ENCODE results near the gene INAVA.
"Not testable (repeated sequence)": the region's sequence is repeated elsewhere in the genome, so short reads cannot be mapped to it uniquely, and the experiment has no call there.

The INAVA gene

DNA sequence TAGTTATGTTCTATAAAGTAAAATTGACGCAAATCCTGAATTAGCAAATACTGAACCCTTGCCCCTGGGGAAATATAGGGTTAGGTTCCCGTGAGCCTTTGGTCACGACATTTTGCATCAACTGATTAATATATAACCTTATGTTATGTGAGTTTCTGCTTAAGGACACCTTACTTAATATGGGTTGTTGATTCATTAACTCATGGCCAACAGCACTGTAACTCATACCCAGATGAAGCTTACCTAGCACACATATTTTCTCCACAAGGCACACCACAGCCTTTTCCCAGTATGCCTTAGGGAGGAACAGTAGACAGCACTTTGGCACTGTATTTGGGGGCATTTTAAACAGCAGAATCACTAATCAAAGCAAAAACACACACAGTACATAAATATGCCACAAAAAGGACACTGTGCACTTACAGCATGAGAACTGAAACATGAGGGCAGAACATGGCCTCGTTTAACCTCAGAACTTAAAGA, 15.1 kb downstream of the INAVA start:
- Histone ChIP-seq H3K27me3 (ENCODE audit: insufficient read depth, low read depth) (no peaks in the 10 kb centered on the region), H4K20me1 (ENCODE audit: insufficient read depth) (no peaks in the 10 kb centered on the region), H3K4me2 (no peak overlapping the region), H3K79me2 (ENCODE audit: insufficient read depth, low read depth) (no peaks in the 10 kb centered on the region), H3K27ac (no peak overlapping the region), H3K4me1 (ENCODE audit: low read depth, poor library complexity, severe bottlenecking) (peaks cover 32% of the 10 kb centered on the region), H3K4me3 (IDR thresholded peaks at IDR 0.05; ENCODE audit: insufficient read depth, low read depth, low read length) (no peak overlapping the region), H3K36me3 (ENCODE audit: insufficient read depth) (no peaks in the 10 kb centered on the region), H3K9ac (no peak overlapping the region), H2AFZ (ENCODE audit: low read depth) (no peak overlapping the region)
- no peak for TF ChIP-seq CTCF (conservative IDR thresholded peaks at IDR 0.05; ENCODE audit: low read depth, low read length)

DNA sequence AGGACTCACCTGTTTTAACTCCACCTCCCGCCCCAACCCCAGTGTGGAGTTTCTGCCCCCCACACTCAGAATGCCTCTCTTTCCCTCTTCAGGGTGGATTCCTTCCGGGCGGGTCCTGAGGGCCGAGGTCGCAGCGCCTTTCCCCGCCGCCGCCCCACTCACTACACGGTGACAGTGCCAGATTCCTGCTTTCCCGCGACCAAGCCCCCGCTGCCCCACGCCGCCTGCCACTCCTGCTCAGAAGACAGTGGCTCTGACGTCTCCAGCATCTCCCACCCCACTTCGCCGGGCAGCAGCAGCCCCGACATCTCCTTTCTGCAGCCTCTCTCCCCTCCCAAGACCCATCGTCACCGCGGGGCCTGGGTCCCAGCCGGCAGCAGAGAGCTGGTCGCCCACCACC, 16.7 kb downstream of the INAVA start:
- Histone ChIP-seq H3K9ac (no peak overlapping the region), H3K4me1 (ENCODE audit: low read depth, poor library complexity, severe bottlenecking) (peaks cover 16% of the 10 kb centered on the region), H3K27me3 (ENCODE audit: insufficient read depth, low read depth) (no peaks in the 10 kb centered on the region), H3K4me3 (IDR thresholded peaks at IDR 0.05; ENCODE audit: insufficient read depth, low read depth, low read length) (no peak overlapping the region), H4K20me1 (ENCODE audit: insufficient read depth) (no peaks in the 10 kb centered on the region), H3K79me2 (ENCODE audit: insufficient read depth, low read depth) (no peaks in the 10 kb centered on the region), H3K27ac (no peak overlapping the region), H3K36me3 (ENCODE audit: insufficient read depth) (no peaks in the 10 kb centered on the region), H2AFZ (ENCODE audit: low read depth) (no peak overlapping the region), H3K4me2 (no peak overlapping the region)
- no peak for TF ChIP-seq CTCF (conservative IDR thresholded peaks at IDR 0.05; ENCODE audit: low read depth, low read length)

- H3K4me1 ChIP-seq (ENCODE audit: low read depth, poor library complexity, severe bottlenecking) = peaks cover 13% of the 10 kb centered on the region
- not testable (repeated sequence) for H3K4me2 ChIP-seq; H3K9ac ChIP-seq; H2AFZ ChIP-seq (ENCODE audit: low read depth); H3K4me3 ChIP-seq (IDR thresholded peaks at IDR 0.05; ENCODE audit: insufficient read depth, low read depth, low read length); H3K27ac ChIP-seq; H3K36me3 ChIP-seq (ENCODE audit: insufficient read depth); H3K79me2 ChIP-seq (ENCODE audit: insufficient read depth, low read depth); H4K20me1 ChIP-seq (ENCODE audit: insufficient read depth); H3K27me3 ChIP-seq (ENCODE audit: insufficient read depth, low read depth)
These were observed 17.2 kb downstream of the INAVA start for GRCh38 chr1:200911936-200912335.

DNA sequence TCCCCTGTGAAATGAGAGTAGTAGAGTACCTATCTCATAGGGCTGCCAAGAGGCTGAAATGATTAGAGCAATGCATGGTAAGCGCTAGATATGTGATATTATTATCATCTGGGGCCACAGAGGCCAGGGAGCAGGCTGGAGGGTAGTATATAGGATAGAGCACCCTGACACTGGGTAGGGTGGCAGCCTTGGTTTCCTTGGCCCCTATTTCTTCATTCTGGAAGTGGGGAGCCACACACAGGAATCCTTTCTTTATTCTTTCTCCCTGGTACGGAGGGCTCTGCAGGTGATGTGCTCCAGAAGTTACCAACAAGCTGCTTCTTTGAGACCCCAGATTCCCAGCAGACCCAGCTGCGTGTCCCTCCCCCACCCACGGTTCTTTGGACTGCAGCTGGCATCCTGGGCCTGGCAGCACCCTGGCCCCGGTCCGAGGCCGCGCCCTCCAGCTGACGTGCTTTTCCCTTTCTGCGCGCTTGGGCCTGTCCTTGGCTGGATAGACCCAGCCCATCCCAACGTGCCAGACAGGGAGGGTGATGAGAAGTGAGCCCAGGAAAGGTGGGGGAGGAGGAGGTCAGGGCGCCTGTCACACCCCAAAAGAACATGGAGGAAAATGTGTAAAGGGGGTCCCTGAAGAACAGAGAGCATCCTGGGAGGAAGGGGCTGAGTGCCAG, 18.2 kb downstream of the INAVA start:
- Histone ChIP-seq H3K27ac (no peak overlapping the region), H3K27me3 (ENCODE audit: insufficient read depth, low read depth) (no peaks in the 10 kb centered on the region), H3K36me3 (ENCODE audit: insufficient read depth) (no peaks in the 10 kb centered on the region)

More for the DNA sequence above, 18.2 kb downstream of the INAVA start:
- H3K4me2 ChIP-seq = no peak overlapping the region
- H3K4me3 ChIP-seq (IDR thresholded peaks at IDR 0.05; ENCODE audit: insufficient read depth, low read depth, low read length) = no peak overlapping the region
- no peak for TF ChIP-seq CTCF (conservative IDR thresholded peaks at IDR 0.05; ENCODE audit: low read depth, low read length)
- H3K9ac ChIP-seq = no peak overlapping the region
- H4K20me1 ChIP-seq (ENCODE audit: insufficient read depth) = no peaks in the 10 kb centered on the region
- no peak overlapping the region for H2AFZ ChIP-seq (ENCODE audit: low read depth)
- peaks cover 13% of the 10 kb centered on the region for H3K4me1 ChIP-seq (ENCODE audit: low read depth, poor library complexity, severe bottlenecking)
- no peaks in the 10 kb centered on the region for H3K79me2 ChIP-seq (ENCODE audit: insufficient read depth, low read depth)
